ENCODE results near the gene ANXA2. TPM values are rescaled to one million over a fixed set of nuclear protein-coding genes. Genes with fewer than 3 reads are reported as not detected.

ANXA2 gene
- polyA plus RNA-seq, 3 donors: 462 to 559 (median 550) TPM

DNA sequence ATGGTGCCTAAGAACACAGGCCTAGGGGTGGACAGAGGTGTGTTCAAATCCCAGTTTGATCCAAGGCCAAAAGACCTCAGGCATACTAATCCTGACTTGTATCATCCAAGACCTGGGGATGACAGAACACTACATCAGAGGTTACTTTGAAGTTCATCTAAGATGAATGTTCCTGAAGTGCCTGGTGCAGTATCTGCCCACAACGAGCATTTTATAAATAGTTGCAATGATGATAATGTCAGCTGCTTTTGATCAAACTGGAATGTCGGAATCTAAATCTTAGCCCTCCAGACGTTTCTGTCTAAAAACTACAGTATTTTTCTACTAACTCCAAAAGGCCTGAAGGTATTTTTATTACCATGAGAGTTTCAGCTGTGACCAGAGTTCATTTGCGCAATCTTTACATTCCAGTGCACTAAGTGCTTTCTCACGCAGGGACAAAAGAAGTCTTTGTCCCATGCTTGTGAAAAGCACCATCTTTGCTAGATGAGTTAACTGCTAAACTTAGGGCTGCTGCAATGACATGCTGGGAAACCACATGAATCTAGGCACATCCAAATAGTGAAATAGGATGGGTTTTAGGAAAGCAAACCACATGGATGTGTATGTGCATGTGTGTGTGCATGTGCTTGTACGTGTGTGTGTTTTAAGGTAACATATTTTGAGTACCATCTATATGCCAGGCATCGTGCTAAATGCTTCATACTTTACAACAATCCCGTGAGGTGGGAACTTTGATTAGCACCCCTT, 18.1 kb downstream of the ANXA2 start:
- no peak for DNase-seq (ENCODE audit: extremely low read depth in 1 of 11, low read depth in 9 of 11, low spot score in 4 of 11)

DNA sequence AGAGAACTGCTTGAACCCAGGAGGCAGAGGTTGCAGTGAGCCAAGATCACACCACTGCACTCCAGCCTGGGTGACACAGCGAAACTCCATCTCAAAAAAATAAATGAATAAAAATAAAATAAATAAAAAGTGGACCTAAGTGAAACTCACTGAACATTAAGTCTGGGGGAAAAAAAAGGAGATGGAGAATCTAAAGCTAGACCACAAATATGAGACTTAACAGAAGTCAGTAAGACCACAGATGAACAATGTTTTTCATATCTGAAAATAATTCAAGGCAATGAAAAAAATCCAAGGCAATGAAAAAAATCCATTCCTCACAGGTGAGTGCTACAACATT, 18.6 kb downstream of the ANXA2 start:
- no peak for DNase-seq (ENCODE audit: extremely low read depth in 1 of 11, low read depth in 9 of 11, low spot score in 4 of 11)

DNA sequence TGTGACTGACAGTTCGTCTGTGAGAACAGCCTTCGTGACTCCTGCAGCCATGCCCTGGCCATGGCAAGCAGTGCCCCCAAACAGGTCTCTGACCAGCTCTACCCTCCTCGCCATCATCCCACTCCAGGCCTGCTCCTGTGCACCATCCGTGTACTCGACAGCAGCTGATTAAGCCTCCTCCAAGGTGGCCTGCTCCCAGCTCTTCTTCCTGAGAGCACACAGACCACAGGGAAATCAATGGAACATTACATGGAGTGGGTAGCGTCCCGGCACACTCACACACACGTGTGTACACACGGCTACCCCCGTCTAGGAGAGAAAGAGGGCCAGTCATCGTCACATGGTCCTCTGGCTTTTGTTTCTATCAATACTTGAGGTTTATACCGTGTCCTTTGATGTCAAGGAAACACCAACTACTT, 21.1 kb downstream of the ANXA2 start:
- DNase-seq (ENCODE audit: extremely low read depth in 1 of 11, low read depth in 9 of 11, low spot score in 4 of 11): no peak

GRCh38 chr15:60375306-60375705, 22.5 kb downstream of the ANXA2 start:
- DNase-seq (ENCODE audit: extremely low read depth in 1 of 11, low read depth in 9 of 11, low spot score in 4 of 11): no peak

- DNase-seq (ENCODE audit: extremely low read depth in 1 of 11, low read depth in 9 of 11, low spot score in 4 of 11): no peak
These were observed 23.1 kb downstream of the ANXA2 start for GRCh38 chr15:60374628-60375081.

DNA sequence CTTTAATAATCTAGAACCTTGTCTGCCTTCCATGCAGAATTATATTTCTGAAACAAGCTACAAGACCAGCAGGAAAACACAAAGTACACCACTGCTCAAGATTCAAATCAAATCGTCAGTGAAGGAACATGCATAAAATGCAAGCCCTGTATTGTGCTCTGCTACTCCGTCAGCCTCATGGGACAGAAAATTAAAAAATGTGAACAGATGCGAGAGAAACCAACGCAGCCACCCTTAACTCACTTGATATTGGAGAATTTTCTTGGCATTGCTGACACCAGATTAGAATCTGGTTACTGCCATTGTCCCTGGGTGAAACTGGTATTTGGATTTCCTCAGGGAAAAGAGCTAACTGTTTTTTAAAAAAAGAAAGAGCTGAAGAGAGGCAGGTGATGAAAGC, 23.6 kb downstream of the ANXA2 start:
- no peak for DNase-seq (ENCODE audit: extremely low read depth in 1 of 11, low read depth in 9 of 11, low spot score in 4 of 11)

DNA sequence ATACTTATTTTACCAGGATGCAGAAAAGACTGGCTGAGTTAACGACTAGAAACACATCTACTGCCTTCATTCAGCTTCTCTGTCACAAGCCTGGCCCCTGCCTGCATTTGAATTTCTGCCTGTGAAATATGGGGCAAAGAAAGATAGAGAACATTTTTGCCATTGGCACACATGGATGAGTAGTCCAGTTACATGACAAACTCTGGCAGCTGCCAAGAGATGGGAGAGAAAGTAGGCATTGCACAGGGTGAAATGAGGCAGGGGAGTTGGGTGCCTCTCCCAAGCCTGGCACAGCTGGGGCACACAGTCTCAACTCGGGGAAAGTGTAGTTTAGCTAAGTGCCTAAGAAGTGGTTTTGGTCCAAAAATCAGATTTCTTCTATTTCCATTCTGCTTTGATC, 24.0 kb downstream of the ANXA2 start:
- DNase-seq (ENCODE audit: extremely low read depth in 1 of 11, low read depth in 9 of 11, low spot score in 4 of 11): no peak

GRCh38 chr15:60373327-60373726, 24.5 kb downstream of the ANXA2 start:
- no peak for DNase-seq (ENCODE audit: extremely low read depth in 1 of 11, low read depth in 9 of 11, low spot score in 4 of 11)

GRCh38 chr15:60372756-60373155, 25.0 kb downstream of the ANXA2 start:
- no peak for DNase-seq (ENCODE audit: extremely low read depth in 1 of 11, low read depth in 9 of 11, low spot score in 4 of 11)

- no peak for DNase-seq (ENCODE audit: extremely low read depth in 1 of 11, low read depth in 9 of 11, low spot score in 4 of 11)
These were observed 25.6 kb downstream of the ANXA2 start for GRCh38 chr15:60372227-60372626.

- no peak for DNase-seq (ENCODE audit: extremely low read depth in 1 of 11, low read depth in 9 of 11, low spot score in 4 of 11)
These were observed 26.4 kb downstream of the ANXA2 start for GRCh38 chr15:60371175-60372051.

- no peak for DNase-seq (ENCODE audit: extremely low read depth in 1 of 11, low read depth in 9 of 11, low spot score in 4 of 11)
These were observed 27.0 kb downstream of the ANXA2 start for GRCh38 chr15:60370869-60371136.

- peak in 1 of 11 donors; percentile 38 for DNase-seq (ENCODE audit: extremely low read depth in 1 of 11, low read depth in 9 of 11, low spot score in 4 of 11)
These were observed 27.5 kb downstream of the ANXA2 start for GRCh38 chr15:60370105-60370868.

DNA sequence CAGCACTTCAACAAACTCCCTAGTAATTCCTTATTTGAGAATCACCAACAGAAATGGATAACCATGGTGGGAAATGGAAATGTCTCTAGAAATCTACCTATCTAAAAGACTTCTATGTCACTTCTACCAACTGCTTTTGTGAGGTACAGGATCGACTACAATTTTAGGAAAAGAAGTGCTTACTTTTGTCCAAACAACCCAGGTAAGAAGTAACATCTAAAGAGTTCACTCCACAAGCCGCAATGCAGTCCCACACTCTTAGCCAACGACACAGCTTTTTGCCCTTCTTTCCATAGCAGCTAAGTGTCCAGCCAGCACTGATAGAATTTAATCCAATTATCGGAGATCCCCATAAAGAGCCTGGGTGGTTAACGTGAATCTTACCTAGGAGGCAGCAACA, 28.1 kb downstream of the ANXA2 start:
- DNase-seq (ENCODE audit: extremely low read depth in 1 of 11, low read depth in 9 of 11, low spot score in 4 of 11): no peak

DNA sequence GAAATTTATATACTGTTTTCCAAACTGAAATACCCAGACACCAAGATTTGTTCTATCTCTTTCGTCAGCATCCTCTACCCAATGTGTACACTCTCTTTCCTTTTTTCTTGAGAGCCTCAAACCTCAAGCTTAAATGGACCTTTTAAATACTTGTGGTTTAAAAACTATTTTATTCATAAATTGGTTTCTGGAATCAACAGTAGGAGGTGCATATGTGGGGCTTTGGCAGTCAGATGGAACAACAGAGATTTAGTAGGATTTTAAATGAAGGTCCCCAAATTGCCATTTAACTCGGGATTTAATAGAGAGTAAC, 33.2 kb downstream of the ANXA2 start:
- DNase-seq (ENCODE audit: extremely low read depth in 1 of 11, low read depth in 9 of 11, low spot score in 4 of 11): no peak

GRCh38 chr15:60363903-60364611, 33.7 kb downstream of the ANXA2 start:
- DNase-seq (ENCODE audit: extremely low read depth in 1 of 11, low read depth in 9 of 11, low spot score in 4 of 11): no peak

GRCh38 chr15:60363087-60363549, 34.7 kb downstream of the ANXA2 start:
- DNase-seq (ENCODE audit: extremely low read depth in 1 of 11, low read depth in 9 of 11, low spot score in 4 of 11): peak in 7 of 11 donors; percentile 37 to 73 (median 65)

DNA sequence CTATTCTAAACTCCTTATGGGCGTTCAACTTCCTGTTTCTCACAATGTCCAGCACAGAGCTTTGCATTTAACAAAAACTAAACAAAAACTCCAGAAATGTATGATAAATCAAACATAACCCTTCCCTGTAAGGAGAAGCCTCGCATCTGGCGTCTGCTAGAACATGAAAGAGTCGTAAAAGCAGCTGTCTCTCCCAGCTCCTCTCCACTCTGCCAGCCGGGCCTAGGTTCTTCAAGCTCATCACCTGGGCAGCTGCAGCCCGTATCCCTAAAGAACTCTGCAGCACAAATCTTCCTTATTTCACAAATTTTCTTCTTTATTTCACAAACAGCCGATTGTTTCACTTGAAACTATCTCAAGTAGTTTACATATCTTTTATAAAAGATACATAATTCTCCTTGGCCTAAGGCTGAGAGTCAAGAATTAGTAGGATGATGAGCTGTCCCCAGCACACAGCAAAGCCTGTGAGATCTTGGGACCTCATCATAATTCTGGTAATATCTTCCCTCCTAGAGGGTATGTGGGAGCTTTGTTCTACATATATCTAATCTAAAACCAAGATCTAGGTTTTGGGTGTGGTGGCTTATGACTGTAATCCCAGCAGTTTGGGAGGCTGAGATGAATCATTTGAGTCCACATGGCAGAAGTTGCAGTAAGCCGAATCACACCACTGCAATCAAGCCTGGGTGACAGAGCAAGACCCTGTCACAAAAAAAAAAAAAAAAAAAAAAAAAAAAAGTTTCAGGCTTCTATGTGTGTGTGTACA, 35.3 kb downstream of the ANXA2 start:
- no peak for DNase-seq (ENCODE audit: extremely low read depth in 1 of 11, low read depth in 9 of 11, low spot score in 4 of 11)

- peak in 4 of 11 donors; percentile 51 to 68 (median 64) for DNase-seq (ENCODE audit: extremely low read depth in 1 of 11, low read depth in 9 of 11, low spot score in 4 of 11)
These were observed 38.0 kb downstream of the ANXA2 start for GRCh38 chr15:60359738-60360137.
